Esophagus muscularis mucosa (tissue), 3 donors: Measurements from ENCODE around the gene KIF23.

Experiments used
- CTCF ChIP-seq, 3 experiments: fragments of 200-600 bp in 2 of 3; fragments of 450-650 bp in 1 of 3; sonication (generic) in 2 of 3; IDR thresholded peaks; one replicate each; pipeline ENCODE4 v1.5.1; 2017 to 2019; ENCODE audit warnings: antibody characterized with exemption in 3 of 3, mild to moderate bottlenecking in 2 of 3, moderate library complexity in 1 of 3
- POLR2A ChIP-seq: fragments of 450-650 bp; IDR thresholded peaks from one replicate; pipeline ENCODE4 v1.6.1; 2017; ENCODE audit warnings: antibody characterized with exemption, moderate library complexity, mild to moderate bottlenecking, low read depth
- POLR2AphosphoS5 ChIP-seq, 2 donors: sonication (generic); formaldehyde crosslinking; IDR thresholded peaks; one replicate each; pipeline ENCODE4 v1.6.1; 2017; ENCODE audit warnings: antibody characterized with exemption in 2 of 2

- no peak for TF ChIP-seq POLR2A
- no peak for TF ChIP-seq POLR2AphosphoS5 (IDR thresholded peaks at IDR 0.05)
- no peak for TF ChIP-seq CTCF (IDR thresholded peaks at IDR 0.05)
Measured at GRCh38 chr15:69412274-69412673, 1.9 kb upstream of the KIF23 start.
